Neural crest cell (in vitro differentiated cells): Measurements from ENCODE around the gene LIG1. TPM values are rescaled to one million over a fixed set of nuclear protein-coding genes. Genes with fewer than 3 reads are reported as not detected.

Experiments used
- DNase-seq: peaks from one replicate; pipeline ENCODE4 v3.0.0; 2021; ENCODE audit warnings: low read depth, mixed read lengths, low spot score
- H3K27ac Mint-ChIP-seq: one replicate; pipeline ENCODE4 v1.8.0; 2021; ENCODE audit warnings: mild to moderate bottlenecking, mixed read lengths; ENCODE audit not compliant: unreplicated experiment
- H3K27me3 Mint-ChIP-seq: 2 replicates; pipeline ENCODE4 v1.8.0; 2021; ENCODE audit warnings: low read depth, mild to moderate bottlenecking, mixed read lengths
- H3K36me3 Mint-ChIP-seq: 2 replicates; pipeline ENCODE4 v1.8.0; 2021; ENCODE audit warnings: low read depth, mild to moderate bottlenecking, mixed read lengths
- H3K4me1 Mint-ChIP-seq: 2 replicates; pipeline ENCODE4 v1.8.0; 2021; ENCODE audit warnings: mixed read lengths
- H3K4me3 Mint-ChIP-seq: one replicate; pipeline ENCODE4 v1.8.0; 2021; ENCODE audit warnings: mild to moderate bottlenecking, mixed read lengths
- H3K9me3 Mint-ChIP-seq: 2 replicates; pipeline ENCODE4 v1.8.0; 2021; ENCODE audit warnings: mixed read lengths
- total RNA-seq: library from RNA; stranded (reverse); gene quantifications from 2 replicates; pipeline ENCODE4 v1.2.1, GENCODE V29; 2021
- TF ChIP-seq, protein P1 (sequence below): fragments of 200-600 bp; sonication (generic); conservative IDR thresholded peaks from 2 replicates; pipeline ENCODE4 v1.5.0; 2021; ENCODE audit warnings: antibody characterized with exemption, mild to moderate bottlenecking

The LIG1 gene
- total RNA-seq, 1 donor from 2014 or later = 144 TPM

DNA sequence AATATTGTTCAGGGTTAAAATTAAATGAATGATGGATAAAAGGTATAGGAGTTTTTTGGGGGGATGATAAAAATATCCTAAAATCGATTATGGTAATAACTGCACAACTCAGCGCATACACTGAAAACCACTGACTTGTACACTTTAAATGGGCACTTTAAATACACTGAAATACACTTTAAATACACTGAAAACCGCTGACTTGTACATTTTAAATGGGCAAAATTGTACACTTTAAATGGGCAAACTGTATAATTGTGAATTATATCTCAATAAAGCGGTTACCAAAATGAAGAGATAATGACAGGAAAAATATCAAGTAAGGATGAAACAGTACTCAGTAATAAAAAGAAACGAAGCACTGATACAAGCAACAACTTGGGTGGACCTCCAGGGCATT, 1.5 kb downstream of the LIG1 start:
- DNase-seq = no peak
- H3K9me3 Mint-ChIP-seq = no peaks in the 10 kb centered on the region
- peaks cover 6% of the 10 kb centered on the region for H3K36me3 Mint-ChIP-seq
- peak overlapping the region; percentile 94 for H3K4me3 Mint-ChIP-seq
- no peak overlapping the region for H3K27ac Mint-ChIP-seq
- H3K4me1 Mint-ChIP-seq = peaks cover 22% of the 10 kb centered on the region
- TF ChIP-seq, protein P1, sequence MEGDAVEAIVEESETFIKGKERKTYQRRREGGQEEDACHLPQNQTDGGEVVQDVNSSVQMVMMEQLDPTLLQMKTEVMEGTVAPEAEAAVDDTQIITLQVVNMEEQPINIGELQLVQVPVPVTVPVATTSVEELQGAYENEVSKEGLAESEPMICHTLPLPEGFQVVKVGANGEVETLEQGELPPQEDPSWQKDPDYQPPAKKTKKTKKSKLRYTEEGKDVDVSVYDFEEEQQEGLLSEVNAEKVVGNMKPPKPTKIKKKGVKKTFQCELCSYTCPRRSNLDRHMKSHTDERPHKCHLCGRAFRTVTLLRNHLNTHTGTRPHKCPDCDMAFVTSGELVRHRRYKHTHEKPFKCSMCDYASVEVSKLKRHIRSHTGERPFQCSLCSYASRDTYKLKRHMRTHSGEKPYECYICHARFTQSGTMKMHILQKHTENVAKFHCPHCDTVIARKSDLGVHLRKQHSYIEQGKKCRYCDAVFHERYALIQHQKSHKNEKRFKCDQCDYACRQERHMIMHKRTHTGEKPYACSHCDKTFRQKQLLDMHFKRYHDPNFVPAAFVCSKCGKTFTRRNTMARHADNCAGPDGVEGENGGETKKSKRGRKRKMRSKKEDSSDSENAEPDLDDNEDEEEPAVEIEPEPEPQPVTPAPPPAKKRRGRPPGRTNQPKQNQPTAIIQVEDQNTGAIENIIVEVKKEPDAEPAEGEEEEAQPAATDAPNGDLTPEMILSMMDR = no peak
- no peaks in the 10 kb centered on the region for H3K27me3 Mint-ChIP-seq

DNA sequence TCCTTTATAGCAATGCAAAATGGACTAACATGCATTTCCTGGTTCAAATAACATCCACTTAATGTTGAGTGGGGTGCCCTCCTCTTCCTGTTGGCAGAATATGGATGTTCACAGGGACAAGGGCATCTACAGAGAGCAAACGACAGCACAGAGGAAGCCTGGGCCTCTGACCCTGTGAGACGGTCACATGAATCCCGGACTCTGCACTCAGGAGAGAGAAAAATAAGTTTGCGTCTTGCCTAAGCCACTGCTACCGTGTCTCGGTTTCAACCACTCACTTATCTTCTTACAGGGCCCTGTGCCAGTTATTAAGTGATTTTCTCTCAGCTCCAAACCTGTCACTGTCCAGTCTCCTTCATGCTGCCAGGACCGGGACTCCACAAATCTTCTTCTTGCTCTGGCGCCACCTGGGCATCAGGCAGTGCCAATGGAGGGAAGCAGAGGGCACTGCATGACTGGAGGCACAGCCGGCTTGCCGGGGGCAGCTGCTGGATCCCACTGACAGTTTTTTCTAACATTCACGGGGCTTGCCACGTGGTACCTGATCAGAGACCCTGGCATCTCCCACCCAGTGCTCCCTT, 11.8 kb downstream of the LIG1 start:
- H3K4me3 Mint-ChIP-seq = no peak overlapping the region
- H3K36me3 Mint-ChIP-seq = peaks cover 21% of the 10 kb centered on the region
- no peak overlapping the region for H3K27ac Mint-ChIP-seq

DNA sequence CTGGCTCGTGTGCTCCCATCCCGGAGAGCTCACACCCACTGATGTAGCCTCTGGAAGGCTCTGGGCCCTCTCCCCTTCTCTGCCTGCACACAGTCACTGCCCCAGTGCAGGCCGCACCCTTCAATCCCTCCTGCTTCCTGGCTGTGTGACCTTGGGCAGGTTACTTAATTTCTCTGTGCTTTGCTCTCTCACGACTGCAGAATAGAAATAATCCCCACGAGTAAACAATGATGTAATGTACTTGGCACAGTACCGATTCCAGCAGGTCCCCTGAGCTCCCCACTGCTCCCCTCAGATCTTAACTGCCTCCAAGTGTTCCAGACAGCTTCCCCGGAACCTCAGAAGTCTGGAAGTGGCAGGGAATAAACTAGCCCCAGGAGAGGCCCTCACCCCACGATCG, 16.1 kb downstream of the LIG1 start:
- Mint-ChIP-seq H3K9me3 (no peaks in the 10 kb centered on the region), H3K4me3 (no peak overlapping the region), H3K36me3 (peaks cover 6% of the 10 kb centered on the region), H3K27ac (peak overlapping the region; percentile 16), H3K4me1 (no peaks in the 10 kb centered on the region), H3K27me3 (no peaks in the 10 kb centered on the region)
- DNase-seq = no peak
- TF ChIP-seq, protein P1 = no peak

More for the DNA sequence above, 11.8 kb downstream of the LIG1 start:
- Mint-ChIP-seq H3K4me1 (no peaks in the 10 kb centered on the region), H3K9me3 (no peaks in the 10 kb centered on the region), H3K27me3 (no peaks in the 10 kb centered on the region)
- TF ChIP-seq, protein P1 = no peak
- no peak for DNase-seq

DNA sequence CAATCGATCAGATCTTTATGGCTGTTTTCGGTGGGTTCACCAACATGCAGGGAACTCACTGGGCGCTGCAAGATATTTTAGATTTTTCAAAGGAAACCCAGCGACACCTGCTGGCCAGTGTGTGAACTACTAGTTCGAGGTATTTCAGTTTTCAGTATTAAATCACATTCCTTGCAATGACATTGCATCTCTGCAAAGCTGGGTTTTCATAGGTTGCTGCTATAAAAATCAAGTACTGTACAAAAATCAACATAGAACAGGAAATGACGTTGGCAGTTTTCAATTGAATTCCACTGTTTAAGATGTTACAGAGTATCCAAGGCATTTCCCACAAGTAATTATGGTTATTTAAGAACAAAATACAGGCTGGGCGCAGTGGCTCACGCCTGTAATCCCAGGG, 17.6 kb downstream of the LIG1 start:
- peak; percentile 75 for DNase-seq
- no peaks in the 10 kb centered on the region for H3K27me3 Mint-ChIP-seq
- H3K36me3 Mint-ChIP-seq = no peaks in the 10 kb centered on the region
- no peaks in the 10 kb centered on the region for H3K9me3 Mint-ChIP-seq
- H3K4me3 Mint-ChIP-seq = no peak overlapping the region
- H3K27ac Mint-ChIP-seq = no peak overlapping the region
- H3K4me1 Mint-ChIP-seq = no peaks in the 10 kb centered on the region
- TF ChIP-seq, protein P1 = peak; percentile 91

DNA sequence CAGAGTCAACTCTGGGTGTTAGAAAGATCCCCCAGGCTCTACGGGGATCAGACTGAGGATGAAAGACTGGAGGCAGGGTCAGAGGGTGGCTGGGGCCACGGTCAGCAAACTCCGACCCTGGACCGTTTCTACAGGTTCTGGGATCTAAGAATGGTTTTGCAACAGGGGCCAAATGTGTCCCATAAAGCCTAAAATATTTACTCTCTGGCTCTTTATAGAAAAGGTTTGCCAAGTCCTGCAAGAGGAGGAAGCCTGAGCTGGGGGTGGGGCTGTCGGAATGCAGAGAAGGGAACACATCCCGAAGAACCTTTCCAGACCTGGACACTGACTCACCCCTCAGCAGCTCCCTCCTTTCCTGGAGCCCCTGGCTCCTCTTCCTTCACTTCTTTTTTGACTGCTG, 20.7 kb downstream of the LIG1 start:
- no peaks in the 10 kb centered on the region for H3K4me1 Mint-ChIP-seq
- H3K36me3 Mint-ChIP-seq = no peaks in the 10 kb centered on the region
- no peak for DNase-seq

More for the DNA sequence above, 20.7 kb downstream of the LIG1 start:
- H3K27ac Mint-ChIP-seq = no peak overlapping the region
- no peaks in the 10 kb centered on the region for H3K27me3 Mint-ChIP-seq
- H3K9me3 Mint-ChIP-seq = no peaks in the 10 kb centered on the region
- TF ChIP-seq, protein P1 = no peak
- no peak overlapping the region for H3K4me3 Mint-ChIP-seq
